ENCODE data around the gene SLC7A5. TPM values are rescaled to one million over a fixed set of nuclear protein-coding genes. Genes with fewer than 3 reads are reported as not detected.
A peak's percentile ranks its signal among the peaks of the same experiment; 100 is the strongest.

SLC7A5 gene
- total and polyA plus RNA-seq, 2 of the 13 experiments (the other 11 are each of a cell fraction or from before 2014, with no cell fraction given), result 79.6 to 155 TPM

GRCh38 chr16:87855852-87856715, 13.2 kb downstream of the SLC7A5 start (continued):
- TF ChIP-seq FOXK1 (CRISPR knock-in tag; IDR thresholded peaks at IDR 0.05; ENCODE audit: borderline replicate concordance, low read depth), result peak; percentile 61; the same call in 1 of the 2 replicates
- peak; percentile 78 for TF ChIP-seq UBTF (CRISPR knock-in tag; IDR thresholded peaks at IDR 0.05)
- TF ChIP-seq U2AF2 (IDR thresholded peaks at IDR 0.05; ENCODE audit: low read depth, low read length), result no peak
- TF ChIP-seq HIVEP1 (CRISPR knock-in tag; IDR thresholded peaks at IDR 0.05), result no peak; the same call in 1 of the 2 replicates
- TF ChIP-seq RARG (CRISPR knock-in tag; IDR thresholded peaks at IDR 0.05; ENCODE audit: low read depth), result no peak
- no peak; the same call in 1 of the 2 replicates for TF ChIP-seq ZNF543 (CRISPR knock-in tag; IDR thresholded peaks at IDR 0.05)
- TF ChIP-seq MAX (IDR thresholded peaks at IDR 0.05), result no peak
- TF ChIP-seq ZNF567 (CRISPR knock-in tag; IDR thresholded peaks at IDR 0.05; ENCODE audit: borderline replicate concordance), result no peak
- TF ChIP-seq ZFYVE20 (CRISPR knock-in tag; IDR thresholded peaks at IDR 0.05; ENCODE audit: borderline replicate concordance, low read depth), result no peak
- peak; percentile 71; the same call in 1 of the 2 replicates for TF ChIP-seq ZSCAN21 (CRISPR knock-in tag; IDR thresholded peaks at IDR 0.05; ENCODE audit: borderline replicate concordance)
- TF ChIP-seq PRPF4 (IDR thresholded peaks at IDR 0.05; ENCODE audit: low read depth, low read length, poor library complexity, severe bottlenecking), result peak; percentile 58
- TF ChIP-seq ZNF577 (CRISPR knock-in tag; IDR thresholded peaks at IDR 0.05; ENCODE audit: borderline replicate concordance, low read depth), result no peak
- TF ChIP-seq ZNF768 (CRISPR knock-in tag; IDR thresholded peaks at IDR 0.05), result peak; percentile 75; the same call in 1 of the 2 replicates
- no peak for TF ChIP-seq SKI (IDR thresholded peaks at IDR 0.05; ENCODE audit: partially characterized antibody)
- TF ChIP-seq BHLHE40 (IDR thresholded peaks at IDR 0.05; ENCODE audit: low read length), result no peak
- TF ChIP-seq GLMP (CRISPR knock-in tag; IDR thresholded peaks at IDR 0.05; ENCODE audit: borderline replicate concordance), result no peak
- TF ChIP-seq BATF2 (CRISPR knock-in tag; IDR thresholded peaks at IDR 0.05), result no peak
- TF ChIP-seq ZNF337 (CRISPR knock-in tag; IDR thresholded peaks at IDR 0.05; ENCODE audit: borderline replicate concordance, low read depth), result no peak
- peak; percentile 27; the same call in 1 of the 2 replicates for TF ChIP-seq HDAC1 (CRISPR knock-in tag; IDR thresholded peaks at IDR 0.05)
- TF ChIP-seq ZFP36L2 (CRISPR knock-in tag; IDR thresholded peaks at IDR 0.05), result no peak
- no peak; the same call in 1 of the 2 replicates for TF ChIP-seq ZBTB7A (CRISPR knock-in tag; IDR thresholded peaks at IDR 0.05)
- no peak; the same call in 1 of the 2 replicates for TF ChIP-seq TFDP1 (CRISPR knock-in tag; IDR thresholded peaks at IDR 0.05; ENCODE audit: borderline replicate concordance)
- no peak for TF ChIP-seq ZNF335 (CRISPR knock-in tag; IDR thresholded peaks at IDR 0.05)
- no peak for TF ChIP-seq ZNF33B (CRISPR knock-in tag; IDR thresholded peaks at IDR 0.05)
- no peak for TF ChIP-seq RELA (CRISPR knock-in tag; IDR thresholded peaks at IDR 0.05)
